Activated T-cell treated with anti-CD3 and anti-CD28 coated beads, Interleukin-2, amount 50 U/mL, for 1 hour (primary cell): Measurements from ENCODE around the gene IRF7.
A peak's percentile ranks its signal among the peaks of the same experiment; 100 is the strongest.
"Not testable (repeated sequence)": the region's sequence is repeated elsewhere in the genome, so short reads cannot be mapped to it uniquely, and the experiment has no call there.

ENCODE experiments used
- DNase-seq: peaks from one replicate; pipeline ENCODE4 v3.0.0-alpha.2; 2020

The IRF7 gene

DNA sequence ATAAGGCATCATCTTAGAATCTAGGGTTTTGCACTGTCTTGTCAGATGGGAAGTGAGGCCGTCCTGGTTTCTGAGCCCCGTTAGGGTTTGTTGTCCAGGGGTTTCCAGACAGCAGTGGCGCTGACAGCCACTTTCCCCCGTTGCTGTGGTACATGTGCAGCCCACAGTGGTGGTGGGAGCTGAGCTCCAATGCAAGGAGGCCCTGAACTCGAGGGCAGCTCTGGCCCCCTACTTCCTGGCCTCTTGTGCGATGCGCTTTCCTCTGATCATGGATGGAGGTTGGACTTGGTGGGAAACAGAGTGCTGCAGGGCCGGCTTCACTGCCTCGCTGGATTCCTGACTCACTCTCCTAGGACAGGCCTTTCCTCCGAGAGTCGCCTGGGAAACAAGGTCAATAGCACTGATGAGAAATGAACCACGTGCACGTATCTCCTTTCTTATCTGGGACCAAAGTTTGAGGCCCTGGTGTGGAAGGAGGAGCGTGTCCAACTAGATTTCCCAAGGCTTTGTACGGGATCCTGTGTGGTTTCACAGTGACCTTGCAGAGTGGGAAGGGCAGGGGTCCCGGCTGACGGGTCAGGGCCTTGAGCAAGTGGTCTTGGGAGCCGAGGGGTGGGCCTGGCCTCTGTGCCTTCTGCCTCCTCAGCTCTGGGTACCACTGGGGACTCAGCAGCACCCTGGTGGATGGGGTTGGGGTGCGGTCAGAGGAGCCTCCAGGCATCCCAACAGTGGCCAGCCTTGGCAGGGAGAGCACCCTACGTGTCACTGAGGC, 35.7 kb downstream of the IRF7 start:
- no peak for DNase-seq

DNA sequence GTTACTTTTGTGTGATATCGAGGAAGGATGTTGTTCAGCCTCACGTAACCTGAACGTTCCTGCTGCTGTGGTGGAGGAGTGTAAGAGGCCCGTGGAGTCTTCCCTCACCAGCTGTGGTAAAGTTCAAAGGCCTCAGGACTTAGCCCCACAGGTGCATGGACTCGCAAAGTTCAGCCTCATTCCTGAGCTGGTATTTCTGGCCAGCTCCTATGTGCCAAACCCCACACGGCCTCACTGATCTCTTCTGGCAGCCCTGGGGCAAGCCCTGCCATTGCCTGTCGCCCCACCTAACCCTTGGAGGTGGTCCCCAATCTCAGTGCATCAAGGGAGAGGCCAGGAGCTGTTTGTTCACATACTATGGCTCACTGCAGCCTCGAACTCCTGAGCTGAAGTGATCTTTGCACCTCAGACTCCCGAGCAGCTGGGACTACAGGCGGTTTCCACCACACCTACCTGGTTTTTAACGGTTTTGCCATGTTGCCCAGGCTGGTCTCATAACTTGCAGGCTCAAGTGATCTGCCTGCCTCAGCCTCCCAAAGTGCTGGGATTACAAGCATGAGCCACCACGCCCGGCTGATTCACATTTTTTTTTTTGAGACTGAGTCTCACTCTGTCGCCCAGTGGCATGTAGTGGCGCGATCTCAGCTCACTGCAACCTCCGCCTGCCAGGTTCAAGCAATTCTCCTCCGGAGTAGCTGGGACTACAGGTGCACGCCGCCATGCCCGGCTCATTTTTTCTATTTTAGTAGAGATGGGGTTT, 37.3 kb downstream of the IRF7 start:
- no peak for DNase-seq

DNA sequence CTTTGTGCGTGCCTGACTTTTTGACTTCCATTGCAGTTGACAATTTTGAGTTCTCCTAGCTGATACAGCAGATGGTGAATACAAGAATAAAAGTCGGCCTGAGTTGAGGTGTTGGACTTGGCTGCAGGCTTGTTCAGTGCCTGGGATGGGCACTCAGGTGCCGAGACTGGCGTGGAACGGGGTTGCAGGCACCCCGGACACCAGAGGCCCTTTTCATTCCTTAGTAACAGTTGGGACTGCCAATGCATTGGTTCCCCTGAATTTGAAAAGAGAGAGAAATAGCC, 38.2 kb downstream of the IRF7 start:
- DNase-seq: no peak

DNA sequence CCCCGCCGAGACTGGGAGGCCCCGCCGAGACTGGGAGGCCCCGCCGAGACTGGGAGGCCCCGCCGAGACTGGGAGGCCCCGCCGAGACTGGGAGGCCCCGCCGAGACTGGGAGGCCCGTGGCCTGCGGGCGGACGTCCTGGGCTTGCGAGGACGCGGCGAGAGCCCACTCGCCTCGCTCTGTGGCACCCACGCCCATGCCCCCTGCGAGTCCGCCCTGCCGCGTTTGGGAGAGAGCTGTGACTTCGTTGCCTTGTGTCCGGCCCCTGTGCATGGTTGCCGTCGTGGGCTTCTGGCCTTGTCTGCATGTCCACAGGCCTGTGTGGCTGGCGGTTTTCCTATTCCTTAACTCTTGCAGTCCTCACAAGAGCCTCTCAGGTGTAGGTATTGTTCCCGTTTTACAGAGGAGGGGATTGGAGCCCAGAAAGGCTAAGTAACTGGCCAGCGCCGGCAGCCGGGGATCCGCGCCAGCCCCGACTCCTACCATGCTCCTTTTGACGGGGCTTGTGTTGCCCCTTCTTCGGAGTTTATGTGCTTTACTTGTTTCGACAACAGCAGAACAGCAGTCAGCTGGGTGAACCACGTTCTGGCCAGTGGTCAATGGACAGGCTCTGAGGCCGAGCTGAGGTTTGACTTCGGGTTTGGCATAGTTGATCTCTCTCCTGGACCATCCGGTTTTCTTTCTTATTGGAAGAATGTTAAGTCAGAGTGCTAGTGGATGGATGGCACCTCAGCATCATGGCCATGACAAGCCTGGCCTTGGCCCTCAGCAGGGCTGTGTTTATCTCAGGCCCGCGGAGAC, 38.7 kb downstream of the IRF7 start:
- no peak for DNase-seq

DNA sequence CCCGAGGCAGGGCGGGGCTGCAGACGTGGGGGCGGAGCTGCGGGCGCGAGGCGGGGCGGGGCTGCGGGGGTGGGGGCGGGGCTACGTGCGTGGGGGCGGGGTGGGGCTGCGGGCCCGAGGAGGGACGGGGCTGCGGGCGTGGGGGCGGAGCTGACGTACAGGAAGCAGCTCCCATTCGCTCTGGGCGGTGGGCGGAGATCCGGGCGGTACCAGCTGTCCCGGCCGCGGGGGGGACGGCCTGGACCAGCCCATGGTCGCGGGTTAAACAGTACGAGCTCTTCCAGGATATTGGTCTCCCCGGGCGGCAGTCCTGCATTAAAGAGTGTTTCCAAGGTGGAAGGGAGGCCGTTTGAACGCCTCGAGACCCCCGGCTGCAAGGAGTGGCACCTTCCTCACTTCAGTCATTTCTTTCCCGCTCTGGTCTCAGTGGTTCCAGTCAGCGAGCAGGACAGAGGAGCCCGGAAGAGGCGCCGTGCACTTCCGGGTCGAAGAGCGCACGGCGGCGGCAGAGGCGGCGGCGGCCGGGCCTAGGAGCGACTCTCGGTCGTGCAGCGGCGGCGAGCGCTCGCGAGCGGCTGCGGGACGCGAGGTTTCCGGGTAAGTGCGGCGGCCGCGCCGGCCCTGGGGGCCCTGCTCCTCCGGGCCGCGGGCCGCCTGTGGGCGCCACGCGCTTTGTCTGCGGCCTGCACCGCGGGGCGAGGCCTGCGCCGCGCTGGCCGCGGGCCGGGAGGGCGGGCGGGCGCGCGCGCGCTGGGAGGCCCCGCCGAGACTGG, 39.6 kb downstream of the IRF7 start, which contains the start of gene PHRF1:
Gene PHRF1 (plus strand): TSS at position 475 of the 773 bp plus-strand sequence. CDS start 5,043 bp downstream, outside the sequence.
- DNase-seq: peak; percentile 96

DNA sequence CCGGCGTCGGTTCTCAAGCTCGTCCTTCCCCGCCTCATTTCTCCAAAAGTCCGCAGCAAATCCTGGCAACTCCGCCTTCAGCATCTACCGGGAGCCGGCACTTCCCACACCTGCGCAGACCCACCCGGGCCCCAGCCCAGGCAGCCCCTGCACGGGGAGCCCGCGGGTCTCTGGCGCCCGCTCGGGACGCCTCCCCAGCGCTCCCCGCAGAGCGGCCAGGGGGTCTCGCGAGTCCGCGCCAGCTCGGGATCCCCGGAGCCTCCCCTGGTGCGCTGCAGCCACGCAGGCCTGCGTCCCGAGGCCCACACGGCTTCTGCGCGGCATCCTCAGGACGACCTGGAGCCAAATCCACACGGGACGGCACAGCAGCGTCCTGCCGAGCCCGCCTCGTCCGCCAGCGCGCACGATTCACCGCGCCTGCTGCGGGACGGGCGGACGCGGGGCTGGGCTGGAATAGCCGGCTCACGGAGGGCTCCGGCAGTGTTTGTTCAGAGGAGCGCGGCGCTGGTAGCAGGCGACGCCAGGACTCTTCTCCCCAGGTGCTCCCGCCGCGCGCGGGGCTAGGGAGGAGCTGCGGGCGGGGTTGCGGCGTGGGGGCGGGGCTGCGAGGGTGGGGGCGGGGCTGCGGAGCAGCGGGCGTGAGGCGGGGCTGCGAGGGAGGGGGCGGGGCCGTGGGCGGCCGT, 40.3 kb downstream of the IRF7 start:
- DNase-seq: no peak

DNA sequence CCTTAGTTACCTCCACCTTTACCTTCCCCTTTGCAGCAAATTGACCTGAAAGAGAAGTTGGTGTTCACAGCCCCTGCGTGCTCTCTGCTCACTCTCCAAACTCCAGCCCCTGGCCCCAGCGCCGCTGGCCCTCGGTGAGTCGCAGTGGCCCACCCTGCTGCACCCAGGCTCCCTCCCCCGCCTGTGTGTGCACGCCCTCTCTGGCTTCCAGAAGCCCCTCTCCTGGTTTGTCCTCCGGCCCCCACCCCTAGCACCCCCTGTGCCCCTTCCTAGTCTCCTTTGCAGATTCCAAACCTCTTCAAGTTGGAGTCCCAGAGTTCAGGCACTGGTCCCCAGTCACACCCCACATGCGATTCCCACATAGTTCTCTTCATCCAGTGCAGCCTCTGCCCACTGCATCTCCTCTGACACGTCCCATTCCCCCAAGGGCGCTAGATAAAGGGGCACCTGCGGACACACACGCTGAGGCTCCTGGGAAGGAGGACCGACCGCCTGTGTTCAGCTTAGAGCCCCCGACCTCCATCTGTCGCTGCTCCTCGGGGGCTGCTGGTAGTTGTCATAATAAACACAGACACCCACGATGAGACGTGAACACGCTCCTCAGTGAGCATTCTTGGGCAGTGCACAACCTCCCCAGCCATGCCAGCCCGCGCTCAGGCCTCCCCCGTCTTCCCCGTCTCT, 41.0 kb downstream of the IRF7 start:
- DNase-seq: no peak

DNA sequence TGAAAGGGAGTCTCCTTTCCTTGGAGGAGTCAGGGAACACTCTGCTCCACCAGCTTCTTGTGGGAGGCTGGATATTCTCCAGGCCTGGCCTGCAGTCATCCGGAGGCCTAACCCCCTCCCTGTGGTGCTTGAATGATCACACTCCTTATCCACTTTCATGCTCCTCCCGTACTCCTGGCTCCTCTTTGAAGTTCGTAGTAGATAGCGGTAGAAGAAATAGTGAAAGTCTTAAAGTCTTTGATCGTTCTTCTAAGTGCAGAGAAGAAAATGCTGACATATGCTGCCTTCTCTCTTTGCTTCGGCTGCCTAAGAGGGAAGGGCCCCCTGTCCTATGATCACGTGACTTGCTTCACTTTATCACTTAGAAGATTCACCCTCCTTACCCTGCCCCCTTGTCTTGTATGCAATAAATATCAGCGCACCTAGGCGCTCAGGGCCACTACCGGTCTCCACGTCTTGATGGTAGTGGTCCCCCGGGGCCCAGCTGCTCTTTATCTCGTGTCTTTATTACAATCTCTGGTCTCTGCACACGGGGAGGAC, 41.6 kb downstream of the IRF7 start:
- not testable (repeated sequence) for DNase-seq

DNA sequence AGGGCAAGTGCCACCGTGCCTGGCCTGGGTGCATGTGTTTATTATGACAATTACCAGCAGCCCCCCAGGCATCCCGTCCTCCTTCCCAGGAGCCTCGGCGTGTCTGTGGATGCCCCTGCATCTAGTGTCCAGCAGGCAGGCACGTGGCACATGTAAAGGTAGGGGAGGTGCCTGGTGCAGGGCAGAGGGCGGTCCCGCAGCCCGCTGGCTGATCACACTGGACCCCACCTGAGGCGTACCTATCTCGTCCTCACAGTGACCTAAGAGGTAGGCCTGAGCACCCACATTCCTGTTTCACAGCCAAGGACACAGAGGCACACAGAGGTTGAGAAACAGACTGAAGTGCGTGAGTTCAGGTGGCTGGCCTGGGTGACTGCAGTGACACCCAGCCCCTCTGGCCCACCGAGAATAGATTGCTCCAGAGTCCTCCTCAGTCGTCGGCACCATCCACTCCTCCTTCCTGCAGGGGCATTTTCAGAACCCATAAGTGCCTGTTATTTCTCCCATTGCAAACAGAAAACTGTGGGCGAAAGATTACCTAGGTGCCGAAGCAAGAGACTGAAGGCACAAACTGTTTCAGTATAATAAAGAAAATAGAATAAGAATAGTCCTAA, 42.5 kb downstream of the IRF7 start:
- DNase-seq: no peak

DNA sequence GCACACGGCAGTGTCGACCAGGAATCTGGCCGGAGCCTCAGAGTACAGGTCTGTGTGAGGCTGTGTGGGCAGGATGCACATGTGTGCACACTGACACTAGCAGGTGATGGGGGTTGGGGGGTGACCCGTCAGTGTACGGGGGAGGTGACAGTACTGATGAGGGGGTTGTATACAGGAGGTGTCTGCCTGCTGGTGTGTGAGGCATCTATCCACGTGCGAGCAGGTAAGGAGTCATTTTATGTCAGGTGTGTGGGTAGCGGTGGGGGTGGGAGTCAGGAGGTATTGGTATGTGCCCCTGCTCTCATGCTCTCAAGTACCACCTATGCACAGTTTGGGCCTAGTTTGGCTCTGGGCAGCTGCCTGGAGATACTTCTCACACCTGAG, 44.0 kb downstream of the IRF7 start:
- no peak for DNase-seq

DNA sequence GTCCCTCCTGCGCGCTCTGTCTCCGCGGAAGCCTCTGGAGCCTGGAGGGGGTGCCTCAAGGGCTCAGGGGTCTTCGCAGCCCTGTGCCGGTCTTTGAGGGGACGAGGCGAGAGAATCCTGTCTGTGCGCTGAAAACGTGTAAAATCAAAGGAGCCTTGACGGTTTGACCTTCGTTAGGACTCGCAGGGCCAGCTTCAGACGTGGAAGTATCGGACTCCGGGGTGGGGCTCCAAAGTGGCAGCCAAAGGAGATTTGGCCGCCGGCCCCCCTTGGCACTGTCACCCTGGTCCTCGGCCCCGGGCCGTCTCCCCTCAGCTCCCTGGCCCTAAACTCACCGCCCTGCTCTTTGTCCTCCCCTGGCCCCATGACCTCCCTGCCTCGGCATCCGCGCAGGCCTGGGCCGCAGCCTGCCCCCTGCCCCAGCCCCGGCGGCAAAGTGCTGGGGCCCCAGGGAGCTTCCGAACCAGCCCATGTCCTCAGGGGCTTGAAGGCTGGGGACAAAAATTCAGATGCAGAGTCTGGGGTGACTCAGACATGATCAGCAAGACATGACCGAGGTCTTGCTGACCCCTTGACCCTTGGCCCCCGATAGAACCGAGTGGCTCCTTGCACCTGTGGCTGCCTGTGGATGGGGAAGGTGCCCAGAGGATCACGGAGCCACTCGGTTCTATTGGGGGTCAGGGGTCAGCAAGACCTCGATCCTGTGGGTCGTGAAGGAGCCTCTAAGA, 46.4 kb downstream of the IRF7 start:
- DNase-seq: no peak

DNA sequence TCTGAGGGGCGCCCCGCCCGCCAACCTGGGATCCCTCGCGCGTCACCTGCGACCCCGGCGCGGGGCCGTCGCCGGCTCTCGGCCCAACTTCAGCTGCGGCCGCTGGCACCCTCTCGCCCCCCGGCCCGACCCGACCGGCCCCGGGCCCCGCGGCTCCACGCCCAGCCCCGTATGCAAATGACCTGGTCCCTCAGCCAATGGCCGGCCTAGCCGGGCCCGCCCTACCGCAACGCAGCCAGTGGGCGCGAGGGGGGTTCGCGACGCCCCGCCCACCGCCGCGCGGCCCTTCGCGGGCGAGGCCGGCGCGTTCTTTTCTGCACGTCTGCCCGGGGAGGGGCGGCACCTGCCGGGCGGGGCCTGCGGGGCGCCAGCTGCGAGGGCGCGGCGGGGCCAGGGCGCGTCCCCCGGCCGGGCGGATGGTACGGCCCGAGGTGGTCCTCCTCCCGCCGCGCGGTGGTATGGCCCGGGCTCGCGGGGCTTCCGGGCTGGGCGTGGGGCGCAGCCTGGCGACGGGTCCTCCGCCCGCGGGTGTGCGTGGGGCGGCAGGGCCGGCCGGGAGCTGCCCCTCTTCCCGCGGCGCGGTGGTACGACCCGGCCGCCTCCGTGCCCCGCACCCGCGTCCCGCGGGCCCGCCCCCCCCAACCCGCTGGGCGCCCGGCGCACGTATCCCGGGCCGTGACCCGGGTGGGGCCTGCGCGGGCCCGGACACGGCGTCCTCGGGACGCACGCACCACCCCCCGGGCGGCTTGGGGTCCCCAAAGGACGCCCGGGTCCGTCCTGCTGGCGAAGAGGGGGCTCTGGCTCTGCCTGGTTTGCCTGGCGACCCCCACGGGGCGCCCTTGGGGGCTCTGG, 47.2 kb downstream of the IRF7 start:
- peak; percentile 94 for DNase-seq

DNA sequence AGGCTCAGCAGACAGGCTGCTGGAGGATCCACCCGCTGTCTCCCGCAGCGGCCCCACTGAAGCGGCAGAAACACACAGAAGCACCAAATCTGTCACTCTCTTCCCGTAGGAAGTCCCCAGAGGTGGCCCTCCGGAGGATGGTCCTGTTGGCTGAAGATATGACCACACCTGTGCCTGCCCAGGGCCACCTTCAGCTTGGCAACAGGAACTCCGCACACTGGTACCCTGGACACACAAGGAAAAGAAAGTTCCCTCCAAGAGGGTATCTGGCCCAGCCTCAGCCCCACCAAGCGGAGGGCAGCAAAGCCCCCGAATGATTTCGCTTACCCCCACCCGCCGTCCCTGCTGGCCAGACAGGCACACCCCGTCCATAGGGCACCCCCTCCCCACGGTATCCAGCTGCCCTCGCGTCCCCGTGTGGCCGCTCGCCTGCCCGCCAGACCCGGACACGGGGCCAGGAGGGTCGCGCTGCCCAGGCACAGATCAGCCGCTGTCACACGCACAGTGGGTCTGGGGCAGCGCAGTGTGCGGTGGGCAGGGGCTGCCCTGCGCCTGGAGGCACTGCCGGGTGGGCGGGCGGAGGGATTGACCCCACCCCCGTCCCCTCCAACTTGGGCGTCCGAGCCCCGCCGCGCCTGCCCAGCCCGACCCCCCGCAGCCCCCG, 48.0 kb downstream of the IRF7 start:
- peak; percentile 26 for DNase-seq

DNA sequence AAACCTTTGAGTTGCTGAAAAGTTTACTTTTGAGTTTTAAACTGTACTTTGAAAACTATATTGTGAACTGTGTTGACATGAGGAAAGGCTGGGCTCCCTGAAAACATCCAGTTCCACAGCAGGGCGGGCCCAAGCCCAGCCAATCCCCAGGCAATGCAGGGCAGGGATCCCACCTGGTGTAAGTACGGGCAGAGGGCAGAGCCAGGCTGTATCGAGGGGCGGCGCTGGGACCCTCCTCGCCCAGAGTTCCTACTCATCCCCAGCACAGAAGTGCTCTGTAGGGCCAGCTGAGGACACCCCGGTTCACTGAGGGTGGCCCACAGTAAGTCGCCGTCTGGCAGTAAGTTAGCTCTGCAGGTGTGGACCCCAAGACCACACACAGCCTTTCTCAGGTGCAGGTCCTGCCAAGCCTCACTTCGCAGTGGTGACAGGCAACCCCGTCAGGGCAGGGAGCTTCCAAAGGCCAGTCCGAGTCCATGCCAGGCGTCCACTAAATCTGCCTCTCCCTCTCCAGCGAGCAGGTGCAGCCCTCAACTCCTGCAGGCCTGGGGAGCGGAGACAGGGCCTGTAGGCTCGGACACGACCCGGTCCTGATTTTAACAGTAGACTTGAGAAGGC, 48.6 kb downstream of the IRF7 start:
- DNase-seq: peak; percentile 24

DNA sequence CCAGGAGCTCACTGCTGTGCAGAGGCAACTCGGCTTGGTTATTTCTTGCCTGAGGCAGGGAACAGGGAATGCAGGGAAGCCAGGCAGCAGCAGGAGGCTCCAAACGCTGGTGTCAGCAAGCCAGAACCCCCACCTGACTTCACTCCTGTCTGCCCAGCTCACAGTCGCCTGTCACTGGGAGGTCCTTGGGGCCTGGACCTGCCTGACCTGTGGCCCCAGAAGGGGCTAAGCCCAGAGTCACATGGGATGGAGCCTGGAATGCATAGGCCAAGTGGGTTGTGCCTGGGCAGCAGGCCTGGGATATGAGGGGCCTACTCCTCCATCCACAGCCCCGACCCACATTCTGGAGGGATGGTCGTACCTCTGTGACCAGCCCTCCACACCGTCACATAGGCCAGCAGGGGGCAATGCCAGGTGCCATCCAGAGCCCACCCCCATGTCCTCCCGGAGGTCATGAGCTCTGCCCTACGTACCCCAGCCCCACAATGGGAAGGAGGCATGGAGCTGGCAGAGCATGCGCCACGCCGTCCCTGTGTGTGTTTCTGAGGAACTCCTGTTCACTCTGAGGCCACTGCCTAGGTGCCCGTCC, 49.7 kb downstream of the IRF7 start:
- DNase-seq: peak; percentile 17

DNA sequence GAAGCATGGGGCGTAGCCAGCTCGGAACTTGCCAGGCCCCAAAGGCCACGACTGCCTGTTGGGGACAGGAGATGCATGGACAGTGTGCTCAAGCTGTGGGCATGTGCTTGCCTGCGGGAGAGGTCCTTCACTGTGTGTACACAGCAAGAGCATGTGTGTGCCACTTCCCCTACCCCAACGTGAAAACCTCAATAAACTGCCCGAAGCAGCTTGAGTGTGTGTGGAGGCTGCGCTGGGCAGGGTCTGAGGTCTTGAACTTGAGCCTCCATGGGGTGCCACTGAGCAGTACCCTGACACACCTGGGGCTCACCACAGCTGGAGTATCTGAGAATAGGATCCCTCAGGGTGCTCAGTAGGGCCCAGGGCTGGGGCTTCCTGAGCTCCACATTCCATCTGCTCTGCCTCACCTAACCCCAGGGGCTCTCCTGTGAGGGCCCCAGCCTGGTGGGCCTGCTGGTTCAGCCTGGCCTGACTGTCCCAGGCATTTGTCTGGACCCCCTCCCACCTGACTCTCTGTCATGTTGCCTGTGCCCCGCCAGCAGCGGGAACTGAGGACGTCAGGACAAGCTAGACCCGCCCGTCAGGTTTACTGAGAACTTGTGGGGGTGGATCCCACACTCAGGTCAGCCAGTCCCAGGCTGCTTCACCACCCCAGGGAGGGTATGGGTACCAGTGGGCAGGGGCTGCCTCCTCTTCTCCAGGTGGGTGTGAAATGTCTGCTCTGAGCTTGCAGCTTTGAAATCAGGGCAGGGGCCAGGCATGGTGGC, 51.8 kb downstream of the IRF7 start:
- peak; percentile 17 for DNase-seq
